Measurements from ENCODE around the gene CEP170.
A peak's percentile ranks its signal among the peaks of the same experiment; 100 is the strongest.
"Not testable (repeated sequence)": the region's sequence is repeated elsewhere in the genome, so short reads cannot be mapped to it uniquely, and the experiment has no call there.

The CEP170 gene

GRCh38 chr1:243150906-243151305, 104.2 kb downstream of the CEP170 start:
- DNase-seq = not testable (repeated sequence)

GRCh38 chr1:243149120-243149519, 106.0 kb downstream of the CEP170 start:
- DNase-seq = not testable (repeated sequence)

- not testable (repeated sequence) for DNase-seq
Observed at GRCh38 chr1:243147351-243147750, 107.7 kb downstream of the CEP170 start.

- not testable (repeated sequence) for DNase-seq
Observed at GRCh38 chr1:243140498-243140897, 114.6 kb downstream of the CEP170 start.

- peak; percentile 22 for DNase-seq
Observed at GRCh38 chr1:243122876-243123409, 132.1 kb downstream of the CEP170 start.

- not testable (repeated sequence) for DNase-seq
Observed at GRCh38 chr1:243121939-243122338, 133.1 kb downstream of the CEP170 start.

GRCh38 chr1:243118601-243119322, 136.3 kb downstream of the CEP170 start:
- DNase-seq = not testable (repeated sequence)

- DNase-seq = not testable (repeated sequence)
Observed at GRCh38 chr1:243116187-243116586, 138.9 kb downstream of the CEP170 start.

- not testable (repeated sequence) for DNase-seq
Observed at GRCh38 chr1:243114769-243115168, 140.3 kb downstream of the CEP170 start.

GRCh38 chr1:243114059-243114713, 140.9 kb downstream of the CEP170 start:
- peak; percentile 27 for DNase-seq

- DNase-seq = not testable (repeated sequence)
Observed at GRCh38 chr1:243107171-243107570, 147.9 kb downstream of the CEP170 start.

- not testable (repeated sequence) for DNase-seq
Observed at GRCh38 chr1:243105652-243106332, 149.3 kb downstream of the CEP170 start.

- not testable (repeated sequence) for DNase-seq
Observed at GRCh38 chr1:243105104-243105503, 150.0 kb downstream of the CEP170 start.

GRCh38 chr1:243104452-243104851, 150.6 kb downstream of the CEP170 start:
- DNase-seq = not testable (repeated sequence)

- DNase-seq = not testable (repeated sequence)
Observed at GRCh38 chr1:243101551-243102050, 153.5 kb downstream of the CEP170 start.

GRCh38 chr1:243087368-243087767, 167.7 kb downstream of the CEP170 start:
- not testable (repeated sequence) for DNase-seq
